Measurements from ENCODE around the gene ASRGL1. TPM values are rescaled to one million over a fixed set of nuclear protein-coding genes. Genes with fewer than 3 reads are reported as not detected.
A peak's percentile ranks its signal among the peaks of the same experiment; 100 is the strongest.

ASRGL1 gene
- total RNA-seq, 4 donors from 2014 or later, result 2.1 to 11.6 (median 6.7) TPM

GRCh38 chr11:62402226-62402959 is 65.1 kb downstream of the ASRGL1 start:
- peak overlapping the region; percentile 74 to 83 (median 80) for H3K27ac ChIP-seq (replicated peaks in 1 of 4)
- WGBS, result 72% methylated on average over 15 of the region's 15 CpGs
- DNase-seq (ENCODE audit: extremely low spot score), result no peak
- H3K27me3 ChIP-seq, result no peaks in the 10 kb centered on the region
- TF ChIP-seq POLR2A (IDR thresholded peaks at IDR 0.05; ENCODE audit: low read depth) (no peak), CTCF (IDR thresholded peaks at IDR 0.05) (no peak), POLR2AphosphoS5 (IDR thresholded peaks at IDR 0.05) (peak in 1 of 2 donors; percentile 29), EP300 (IDR thresholded peaks at IDR 0.05) (no peak)
- H3K4me3 ChIP-seq, result peak overlapping the region in 2 of 4 donors; percentile 8 to 11
- peaks cover 54 to 67% (median 63%) of the 10 kb centered on the region in 4 donors for H3K4me1 ChIP-seq
- intact Hi-C loops (cut with DNase I), result no loop called here
- H3K9me3 ChIP-seq, result no peaks in the 10 kb centered on the region
- H3K36me3 ChIP-seq, result no peaks in the 10 kb centered on the region

GRCh38 chr11:62402960-62403730 is 65.9 kb downstream of the ASRGL1 start:
- TF ChIP-seq CTCF (IDR thresholded peaks at IDR 0.05), result no peak
- WGBS, result 60% methylated on average over 12 of the region's 12 CpGs
- peaks cover 46 to 59% (median 56%) of the 10 kb centered on the region in 4 donors for H3K4me1 ChIP-seq
- H3K36me3 ChIP-seq, result no peaks in the 10 kb centered on the region
- H3K9me3 ChIP-seq, result no peaks in the 10 kb centered on the region
- H3K4me3 ChIP-seq, result no peak overlapping the region
- H3K27ac ChIP-seq (replicated peaks in 1 of 4), result peak overlapping the region; percentile 74 to 83 (median 80)
- intact Hi-C loops (cut with DNase I), result no loop called here
- DNase-seq (ENCODE audit: extremely low spot score), result no peak
- no peaks in the 10 kb centered on the region for H3K27me3 ChIP-seq

- Histone ChIP-seq H3K9me3 (no peaks in the 10 kb centered on the region), H3K36me3 (no peaks in the 10 kb centered on the region), H3K27me3 (no peaks in the 10 kb centered on the region), H3K27ac (replicated peaks in 1 of 4) (no peak overlapping the region), H3K4me3 (no peak overlapping the region), H3K4me1 (peaks cover 33 to 46% (median 43%) of the 10 kb centered on the region in 4 donors)
- TF ChIP-seq EP300 (IDR thresholded peaks at IDR 0.05), result no peak
- TF ChIP-seq POLR2AphosphoS5 (IDR thresholded peaks at IDR 0.05), result no peak
- no peak for TF ChIP-seq POLR2A (IDR thresholded peaks at IDR 0.05; ENCODE audit: low read depth)
- TF ChIP-seq CTCF (IDR thresholded peaks at IDR 0.05), result no peak
- 98% methylated on average over 6 of the region's 6 CpGs for WGBS
- intact Hi-C loops (cut with DNase I), result no loop called here
- DNase-seq (ENCODE audit: extremely low spot score), result no peak
Observed at GRCh38 chr11:62404435-62404834, 67.2 kb downstream of the ASRGL1 start.

- no peak for TF ChIP-seq POLR2A (IDR thresholded peaks at IDR 0.05; ENCODE audit: low read depth)
- Histone ChIP-seq H3K27ac (replicated peaks in 1 of 4) (no peak overlapping the region), H3K4me3 (no peak overlapping the region), H3K36me3 (no peaks in the 10 kb centered on the region), H3K9me3 (no peaks in the 10 kb centered on the region), H3K27me3 (no peaks in the 10 kb centered on the region), H3K4me1 (peaks cover 29 to 42% (median 38%) of the 10 kb centered on the region in 4 donors)
- intact Hi-C loops (cut with DNase I), result no loop called here
- WGBS, result 94% methylated on average over 5 of the region's 5 CpGs
- no peak for DNase-seq (ENCODE audit: extremely low spot score)
Observed at GRCh38 chr11:62404901-62405300, 67.7 kb downstream of the ASRGL1 start.

GRCh38 chr11:62406034-62406433 is 68.8 kb downstream of the ASRGL1 start:
- 60% methylated on average over 4 of the region's 4 CpGs for WGBS
- Histone ChIP-seq H3K27ac (replicated peaks in 1 of 4) (no peak overlapping the region), H3K4me1 (peaks cover 17 to 30% (median 27%) of the 10 kb centered on the region in 4 donors), H3K36me3 (no peaks in the 10 kb centered on the region), H3K27me3 (no peaks in the 10 kb centered on the region), H3K9me3 (no peaks in the 10 kb centered on the region), H3K4me3 (no peak overlapping the region)
- intact Hi-C loops (cut with DNase I), result no loop called here
- DNase-seq (ENCODE audit: extremely low spot score), result no peak
- TF ChIP-seq EP300 (IDR thresholded peaks at IDR 0.05), result no peak
- TF ChIP-seq CTCF (IDR thresholded peaks at IDR 0.05), result no peak
- no peak for TF ChIP-seq POLR2AphosphoS5 (IDR thresholded peaks at IDR 0.05)
- TF ChIP-seq POLR2A (IDR thresholded peaks at IDR 0.05; ENCODE audit: low read depth), result no peak

Measured in esophagus muscularis mucosa (tissue), 4 donors.